Measurements from ENCODE around the gene N4BP2. TPM values are rescaled to one million over a fixed set of nuclear protein-coding genes. Genes with fewer than 3 reads are reported as not detected.

Gene N4BP2
- total RNA-seq, 1 experiment from 2014 or later, result 7.8 TPM

DNA sequence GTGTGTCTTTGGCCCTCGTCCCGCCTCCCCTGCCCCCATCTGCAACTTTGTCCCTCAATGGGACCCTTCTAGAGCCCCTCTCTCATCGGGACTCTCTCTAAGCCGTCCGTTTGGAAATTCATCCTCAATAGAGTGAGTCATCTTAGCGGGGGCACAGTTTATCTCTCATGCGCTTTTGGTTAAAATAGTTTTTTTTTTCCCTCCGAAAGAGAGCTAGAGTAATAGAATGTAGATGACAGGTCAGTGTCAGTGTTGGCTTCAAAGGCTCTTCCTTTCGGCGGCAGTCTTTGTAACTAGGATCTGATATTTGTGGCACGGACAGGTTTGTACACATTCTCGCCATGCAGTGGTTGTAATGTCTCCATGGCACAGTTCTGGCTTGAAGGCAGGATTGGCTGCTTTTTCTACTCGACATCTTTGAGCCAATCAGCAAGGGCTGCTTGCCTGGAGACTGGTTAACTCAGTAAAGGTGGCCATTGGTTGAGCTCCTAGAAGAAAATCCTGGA is 989 bp downstream of the N4BP2 start:
- TSS peak; percentile 41 for BruUV-seq (replicated peaks)
- CTCF ChIA-PET, result interaction anchor here (0.6 to 0.7 kb wide), 2 partner anchors 148 to 283 kb away, joined by 3 to 4 read pairs; no protein-coding TSS in a partner anchor
- TF ChIP-seq EZH2 (IDR thresholded peaks at IDR 0.05; ENCODE audit: low read depth), result no peak
- TF ChIP-seq, protein P1, sequence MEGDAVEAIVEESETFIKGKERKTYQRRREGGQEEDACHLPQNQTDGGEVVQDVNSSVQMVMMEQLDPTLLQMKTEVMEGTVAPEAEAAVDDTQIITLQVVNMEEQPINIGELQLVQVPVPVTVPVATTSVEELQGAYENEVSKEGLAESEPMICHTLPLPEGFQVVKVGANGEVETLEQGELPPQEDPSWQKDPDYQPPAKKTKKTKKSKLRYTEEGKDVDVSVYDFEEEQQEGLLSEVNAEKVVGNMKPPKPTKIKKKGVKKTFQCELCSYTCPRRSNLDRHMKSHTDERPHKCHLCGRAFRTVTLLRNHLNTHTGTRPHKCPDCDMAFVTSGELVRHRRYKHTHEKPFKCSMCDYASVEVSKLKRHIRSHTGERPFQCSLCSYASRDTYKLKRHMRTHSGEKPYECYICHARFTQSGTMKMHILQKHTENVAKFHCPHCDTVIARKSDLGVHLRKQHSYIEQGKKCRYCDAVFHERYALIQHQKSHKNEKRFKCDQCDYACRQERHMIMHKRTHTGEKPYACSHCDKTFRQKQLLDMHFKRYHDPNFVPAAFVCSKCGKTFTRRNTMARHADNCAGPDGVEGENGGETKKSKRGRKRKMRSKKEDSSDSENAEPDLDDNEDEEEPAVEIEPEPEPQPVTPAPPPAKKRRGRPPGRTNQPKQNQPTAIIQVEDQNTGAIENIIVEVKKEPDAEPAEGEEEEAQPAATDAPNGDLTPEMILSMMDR (conservative IDR thresholded peaks at IDR 0.05), result no peak
- H2AFZ ChIP-seq, result peak overlapping the region; percentile 98
- no peaks in the 10 kb centered on the region for H3K9me2 ChIP-seq (ENCODE audit: insufficient read depth)
- H3K79me2 ChIP-seq (ENCODE audit: low read depth), result peaks cover 28% of the 10 kb centered on the region
- POLR2A ChIA-PET (ENCODE audit: unreplicated experiment), result interaction anchor here (0.6 to 1.0 kb wide), 5 partner anchors 12 to 615 kb away, joined by 3 to 11 read pairs (median 5); no protein-coding TSS in a partner anchor
- H3K4me1 ChIP-seq (replicated peaks; ENCODE audit: insufficient read depth), result peaks cover 26% of the 10 kb centered on the region
- peak; percentile 81 to 94 for DNase-seq
- H3K4me2 ChIP-seq, result peak overlapping the region; percentile 95
- peaks cover 7% of the 10 kb centered on the region for H3F3A ChIP-seq (ENCODE audit: insufficient read depth, low read depth)
- intact Hi-C loops (cut with micrococcal nuclease; ENCODE audit: unreplicated experiment), result loop anchor here (1.0 to 10.0 kb wide), 6 partner anchors 79 to 660 kb away; no protein-coding TSS in a partner anchor
- peak overlapping the region; percentile 88 for H3K27ac ChIP-seq
- no peaks in the 10 kb centered on the region for H4K20me1 ChIP-seq (ENCODE audit: insufficient read depth)
- H3K4me3 ChIP-seq, result peak overlapping the region; percentile 93
- H3K27me3 ChIP-seq (ENCODE audit: insufficient read depth, low read depth), result no peaks in the 10 kb centered on the region
- H3K9me3 ChIP-seq (ENCODE audit: insufficient read depth, low read depth), result no peaks in the 10 kb centered on the region
- no peaks in the 10 kb centered on the region for H3K36me3 ChIP-seq (ENCODE audit: low read depth)

DNA sequence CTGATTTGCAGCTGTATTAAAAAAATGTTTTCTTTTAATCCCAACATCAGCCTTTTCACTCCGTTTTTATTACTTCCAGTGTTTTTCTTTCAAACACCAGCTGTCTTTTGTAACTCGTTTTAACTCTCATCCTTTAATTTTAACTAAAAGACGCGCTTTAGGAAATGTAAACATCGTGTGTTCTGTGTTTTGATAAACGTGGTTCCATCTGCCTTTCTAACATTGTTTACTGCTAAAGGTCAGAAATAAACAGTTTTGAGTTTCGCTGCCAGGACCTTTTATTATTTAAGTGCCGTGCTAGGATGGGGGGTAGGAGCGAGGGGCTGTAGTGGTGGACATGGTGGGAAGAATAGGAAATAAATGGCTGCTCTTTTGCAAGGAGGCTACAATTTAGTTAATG is 1.5 kb downstream of the N4BP2 start:
- no TSS peak for BruUV-seq (replicated peaks)
- POLR2A ChIA-PET (ENCODE audit: unreplicated experiment), result interaction anchor here (0.6 to 1.0 kb wide), 5 partner anchors 12 to 615 kb away, joined by 3 to 11 read pairs (median 5); no protein-coding TSS in a partner anchor
- TF ChIP-seq, protein P1 (conservative IDR thresholded peaks at IDR 0.05), result no peak
- TF ChIP-seq EZH2 (IDR thresholded peaks at IDR 0.05; ENCODE audit: low read depth), result no peak

DNA sequence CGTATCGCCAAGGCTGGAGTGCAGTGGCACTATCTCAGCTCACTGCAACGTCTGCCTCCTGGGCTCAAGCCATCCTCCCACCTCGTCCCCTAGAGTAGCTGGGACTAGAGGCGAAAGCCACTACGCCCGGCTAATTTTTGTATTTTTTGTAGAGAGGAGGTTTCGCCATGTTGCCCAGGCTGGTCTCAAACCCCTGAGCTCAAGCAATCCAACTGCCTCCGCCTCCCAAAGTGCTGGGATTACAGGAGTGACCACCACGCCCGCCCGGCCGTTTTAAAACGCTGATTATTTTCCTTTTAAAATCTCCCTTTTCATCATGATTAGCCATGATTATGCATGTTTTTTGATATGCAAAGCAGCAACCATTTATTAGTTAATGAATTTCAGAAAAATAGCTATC is 2.2 kb downstream of the N4BP2 start:
- peaks cover 28% of the 10 kb centered on the region for H3K79me2 ChIP-seq (ENCODE audit: low read depth)
- H4K20me1 ChIP-seq (ENCODE audit: insufficient read depth), result no peaks in the 10 kb centered on the region
- H3F3A ChIP-seq (ENCODE audit: insufficient read depth, low read depth), result peaks cover 7% of the 10 kb centered on the region
- BruUV-seq (replicated peaks), result no TSS peak
- H3K36me3 ChIP-seq (ENCODE audit: low read depth), result no peaks in the 10 kb centered on the region
- peak overlapping the region; percentile 95; the same call in 1 of the 2 replicates for H3K4me2 ChIP-seq
- DNase-seq, result no peak
- no peaks in the 10 kb centered on the region for H3K9me3 ChIP-seq (ENCODE audit: insufficient read depth, low read depth)
- intact Hi-C loops (cut with micrococcal nuclease; ENCODE audit: unreplicated experiment), result loop anchor here (5.0 to 10.0 kb wide), 4 partner anchors 516 to 658 kb away; no protein-coding TSS in a partner anchor
- H3K27ac ChIP-seq, result no peak overlapping the region
- TF ChIP-seq, protein P1 (conservative IDR thresholded peaks at IDR 0.05), result no peak
- no peak for TF ChIP-seq EZH2 (IDR thresholded peaks at IDR 0.05; ENCODE audit: low read depth)
- H3K27me3 ChIP-seq (ENCODE audit: insufficient read depth, low read depth), result no peaks in the 10 kb centered on the region
- H3K9me2 ChIP-seq (ENCODE audit: insufficient read depth), result no peaks in the 10 kb centered on the region
- no peak overlapping the region for H2AFZ ChIP-seq
- H3K4me3 ChIP-seq, result no peak overlapping the region
- POLR2A ChIA-PET (ENCODE audit: unreplicated experiment), result interaction anchor here (0.6 to 0.7 kb wide), 3 partner anchors 16 to 259 kb away, joined by 3 to 6 read pairs (median 3); no protein-coding TSS in a partner anchor
- CTCF ChIA-PET, result no interaction called here
- H3K4me1 ChIP-seq (replicated peaks; ENCODE audit: insufficient read depth), result peaks cover 26% of the 10 kb centered on the region

More for the DNA sequence above, 1.5 kb downstream of the N4BP2 start:
- Histone ChIP-seq H3K9me2 (ENCODE audit: insufficient read depth) (no peaks in the 10 kb centered on the region), H3K27ac (peak overlapping the region; percentile 88), H3K4me1 (replicated peaks; ENCODE audit: insufficient read depth) (peaks cover 26% of the 10 kb centered on the region), H3K79me2 (ENCODE audit: low read depth) (peaks cover 28% of the 10 kb centered on the region), H3K4me3 (peak overlapping the region; percentile 93), H3K36me3 (ENCODE audit: low read depth) (no peaks in the 10 kb centered on the region), H3F3A (ENCODE audit: insufficient read depth, low read depth) (peaks cover 7% of the 10 kb centered on the region), H3K9me3 (ENCODE audit: insufficient read depth, low read depth) (no peaks in the 10 kb centered on the region), H2AFZ (peak overlapping the region; percentile 98), H4K20me1 (ENCODE audit: insufficient read depth) (no peaks in the 10 kb centered on the region), H3K27me3 (ENCODE audit: insufficient read depth, low read depth) (no peaks in the 10 kb centered on the region), H3K4me2 (peak overlapping the region; percentile 95)
- no peak for DNase-seq
- CTCF ChIA-PET, result interaction anchor here (0.6 to 0.7 kb wide), 2 partner anchors 147 to 283 kb away, joined by 3 to 4 read pairs; no protein-coding TSS in a partner anchor
- intact Hi-C loops (cut with micrococcal nuclease; ENCODE audit: unreplicated experiment), result loop anchor here (5.0 to 10.0 kb wide), 4 partner anchors 517 to 659 kb away; no protein-coding TSS in a partner anchor
